HepG2 (cell line): ENCODE measurements around the gene LRRC4C. TPM values are rescaled to one million over a fixed set of nuclear protein-coding genes. Genes with fewer than 3 reads are reported as not detected.

ENCODE experiments used
- ATAC-seq: fragments of 200-7000 bp; cut with Tn5 transposase; 3 replicates; pipeline ENCODE4 v1.9.1; 2020; ENCODE audit warnings: mild to moderate bottlenecking, moderate library complexity
- BruUV-seq: library from RNA; stranded (reverse); fragments of 400-500 nt; replicated peaks from 2 replicates; lab custom pipeline; 2021; lab: Mats Ljungman, UMichigan
- CTCF ChIA-PET: fragments of 300-600 bp; formaldehyde crosslinking; extraction: SDS; loops from one replicate; lab custom pipeline; 2021; ENCODE audit warnings: low total read pairs, inconsistent platforms, low intra/inter-chr PET ratio; lab: Yijun Ruan, JAX
- POLR2A ChIA-PET: fragments of 350-600 bp; sonication (Branson Sonifier 250); formaldehyde crosslinking; loops from one replicate; lab custom pipeline; 2020; ENCODE audit warnings: antibody characterized with exemption, inconsistent platforms; lab: Yijun Ruan, JAX
- DNase-seq: peaks from one replicate; pipeline ENCODE4 v3.0.0-alpha.2; 2015; ENCODE audit warnings: low spot score
- FAIRE-seq: peaks from 3 replicates; lab custom pipeline; 2011; peaks lifted over from hg19 to GRCh38; lab: Jason Lieb, UNC
- H2AFZ ChIP-seq: one replicate; pipeline ENCODE4 v1.6.1; 2011; ENCODE audit warnings: low read length, inconsistent platforms
- H3K27ac ChIP-seq: fragments of 300-600 bp; 3 replicates; pipeline ENCODE4 v1.8.0; 2011; ENCODE audit warnings: mixed run types, mild to moderate bottlenecking, mixed read lengths, low read length, inconsistent platforms; ENCODE audit not compliant: insufficient read depth; ENCODE audit errors: extremely low read length
- H3K27me3 ChIP-seq, 2 experiments: fragments of 200-600 bp in 1 of 2; 2 replicates in 1 of 2; 3 replicates in 1 of 2; pipeline versions ENCODE4 v1.6.0 to v1.8.0; 2011; ENCODE audit warnings: low read length in 2 of 2, mild to moderate bottlenecking in 2 of 2, moderate library complexity in 2 of 2, inconsistent platforms in 1 of 2; ENCODE audit not compliant: insufficient read depth in 2 of 2, control insufficient read depth in 1 of 2
- H3K36me3 ChIP-seq, 2 experiments: fragments of 200-600 bp in 1 of 2; replicated peaks in 1 of 2; 2 replicates in 1 of 2; 3 replicates in 1 of 2; pipeline versions ENCODE4 v1.5.1 to v1.8.0; 2011; ENCODE audit warnings: low read length in 2 of 2, inconsistent platforms in 1 of 2; ENCODE audit not compliant: insufficient read depth in 2 of 2, control insufficient read depth in 1 of 2
- H3K4me1 ChIP-seq: 2 replicates; pipeline ENCODE4 v1.5.1; 2012; ENCODE audit warnings: low read length, inconsistent platforms; ENCODE audit not compliant: insufficient read depth
- H3K4me2 ChIP-seq: 2 replicates; pipeline ENCODE4 v1.6.0; 2011; ENCODE audit warnings: low read depth, low read length, inconsistent platforms
- H3K4me3 ChIP-seq, 3 experiments: fragments of 200-600 bp in 1 of 3; sonication (generic), shearing (Covaris generic) in 1 of 3; replicated peaks in 1 of 3; 2 replicates each; pipeline ENCODE4 v1.5.1; 2011 to 2016; ENCODE audit warnings: low read length in 3 of 3, inconsistent platforms in 2 of 3, low read depth in 2 of 3, mild to moderate bottlenecking in 2 of 3, control low read depth in 1 of 3, mixed read lengths in 1 of 3; ENCODE audit not compliant: insufficient read depth in 1 of 3
- H3K79me2 ChIP-seq: one replicate; pipeline ENCODE4 v1.6.1; 2011; ENCODE audit warnings: low read length, inconsistent platforms; ENCODE audit not compliant: insufficient read depth
- H3K9ac ChIP-seq: 2 replicates; pipeline ENCODE4 v1.6.0; 2011; ENCODE audit warnings: mild to moderate bottlenecking, low read depth, low read length, inconsistent platforms; ENCODE audit not compliant: insufficient read depth
- H3K9me3 ChIP-seq: 2 replicates; pipeline ENCODE4 v1.5.1; 2012; ENCODE audit warnings: mild to moderate bottlenecking, low read length
- H4K20me1 ChIP-seq: 2 replicates; pipeline ENCODE4 v1.6.0; 2011; ENCODE audit warnings: inconsistent platforms, mild to moderate bottlenecking, low read length, moderate library complexity; ENCODE audit not compliant: insufficient read depth
- ATRX ChIP-seq: sonication (generic); formaldehyde crosslinking; IDR thresholded peaks from 2 replicates; pipeline ENCODE4 v1.4.0; 2020; ENCODE audit warnings: missing genetic modification reagents, borderline replicate concordance
- FOSL2 ChIP-seq: sonication (generic); formaldehyde crosslinking; IDR thresholded peaks from 2 replicates; pipeline ENCODE4 v1.4.0; 2020; ENCODE audit warnings: missing genetic modification reagents
- GATAD2A ChIP-seq: IDR thresholded peaks from 2 replicates; pipeline ENCODE4 v1.6.1; 2016
- KDM2A ChIP-seq: sonication (generic); formaldehyde crosslinking; IDR thresholded peaks from 2 replicates; pipeline ENCODE4 v1.4.0; 2020; ENCODE audit warnings: low read depth, missing genetic modification reagents, borderline replicate concordance
- TCF12 ChIP-seq, 2 experiments: fragments of 450-650 bp in 1 of 2; sonication (generic) in 1 of 2; formaldehyde crosslinking in 1 of 2; IDR thresholded peaks; 2 replicates each; pipeline versions ENCODE4 v1.6.1 to v1.8.0; 2017 to 2022; ENCODE audit warnings: antibody characterized with exemption in 1 of 2, mild to moderate bottlenecking in 1 of 2, missing genetic modification reagents in 1 of 2, moderate library complexity in 1 of 2
- ZMYM4 ChIP-seq: sonication (generic); formaldehyde crosslinking; IDR thresholded peaks from 2 replicates; pipeline ENCODE4 v1.8.1; 2023; ENCODE audit warnings: mild to moderate bottlenecking, missing genetic modification reagents
- ZNF180 ChIP-seq: sonication (generic); formaldehyde crosslinking; IDR thresholded peaks from 2 replicates; pipeline ENCODE4 v1.4.0; 2020; ENCODE audit warnings: low read depth, missing genetic modification reagents, borderline replicate concordance
- WGBS: methylation state at CpG from one replicate; pipeline ENCODE4 v1.1.6; 2017; ENCODE audit warnings: low lambda C conversion rate; 5-methylcytosine and 5-hydroxymethylcytosine counted together
- in situ Hi-C: cut with HindIII; loops from 2 replicates; pipeline ENCODE4 v1.10.0; 2017; ENCODE audit warnings: low pct_unique_long_range_greater_than_20kb; ENCODE audit not compliant: extremely low pct_ligation_motif_present
- intact Hi-C: fragments of 100-400 bp; cut with micrococcal nuclease; formaldehyde crosslinking; loops from one replicate; pipeline ENCODE4 v1.10.0; 2022; ENCODE audit not compliant: unreplicated experiment
- polyA plus RNA-seq, 8 experiments: library from polyadenylated mRNA; depleted of rRNA in 3 of 8; stranded (reverse) in 7 of 8; unstranded in 1 of 8; fragments of >200 nt; fragmentation: Illumina TruSeq in 4 of 8; extraction: Trizol in 4 of 8; gene quantifications; 2 replicates each; pipeline versions ENCODE4 v1.2.1 to v1.2.3, GENCODE V29; 2011 to 2016; ENCODE audit warnings: low read depth in 4 of 8, missing spikeins in 1 of 8, mixed read lengths in 1 of 8; ENCODE audit not compliant: insufficient read depth in 1 of 8
- total RNA-seq, 5 experiments: library from RNA; depleted of rRNA; stranded (reverse); fragments of >200 nt; fragmentation: Illumina TruSeq; extraction: Trizol; gene quantifications; 2 replicates each; pipeline ENCODE4 v1.2.3, GENCODE V29; 2016; ENCODE audit warnings: low read depth in 1 of 5
- TF ChIP-seq, protein P1 (sequence below): IDR thresholded peaks from 2 replicates; pipeline ENCODE4 v1.6.1; 2016; ENCODE audit warnings: missing biosample characterization, missing genetic modification reagents, low read depth
- TF ChIP-seq, protein P2 (sequence below): sonication (generic); formaldehyde crosslinking; conservative IDR thresholded peaks from 2 replicates; pipeline ENCODE4 v1.4.0; 2020; ENCODE audit warnings: missing genetic modification reagents
- TF ChIP-seq, protein P3 (sequence below): sonication (generic); formaldehyde crosslinking; IDR thresholded peaks from 2 replicates; pipeline ENCODE4 v1.5.0; 2020; ENCODE audit warnings: mild to moderate bottlenecking, missing genetic modification reagents, borderline replicate concordance
- TF ChIP-seq, protein P4 (sequence below): sonication (generic); formaldehyde crosslinking; IDR thresholded peaks from 2 replicates; pipeline ENCODE4 v1.5.0; 2020; ENCODE audit warnings: mild to moderate bottlenecking, missing genetic modification reagents

LRRC4C gene
- total and polyA plus RNA-seq, 2 of the 13 experiments (the other 11 are each of a cell fraction or from before 2014, with no cell fraction given) = not detected

DNA sequence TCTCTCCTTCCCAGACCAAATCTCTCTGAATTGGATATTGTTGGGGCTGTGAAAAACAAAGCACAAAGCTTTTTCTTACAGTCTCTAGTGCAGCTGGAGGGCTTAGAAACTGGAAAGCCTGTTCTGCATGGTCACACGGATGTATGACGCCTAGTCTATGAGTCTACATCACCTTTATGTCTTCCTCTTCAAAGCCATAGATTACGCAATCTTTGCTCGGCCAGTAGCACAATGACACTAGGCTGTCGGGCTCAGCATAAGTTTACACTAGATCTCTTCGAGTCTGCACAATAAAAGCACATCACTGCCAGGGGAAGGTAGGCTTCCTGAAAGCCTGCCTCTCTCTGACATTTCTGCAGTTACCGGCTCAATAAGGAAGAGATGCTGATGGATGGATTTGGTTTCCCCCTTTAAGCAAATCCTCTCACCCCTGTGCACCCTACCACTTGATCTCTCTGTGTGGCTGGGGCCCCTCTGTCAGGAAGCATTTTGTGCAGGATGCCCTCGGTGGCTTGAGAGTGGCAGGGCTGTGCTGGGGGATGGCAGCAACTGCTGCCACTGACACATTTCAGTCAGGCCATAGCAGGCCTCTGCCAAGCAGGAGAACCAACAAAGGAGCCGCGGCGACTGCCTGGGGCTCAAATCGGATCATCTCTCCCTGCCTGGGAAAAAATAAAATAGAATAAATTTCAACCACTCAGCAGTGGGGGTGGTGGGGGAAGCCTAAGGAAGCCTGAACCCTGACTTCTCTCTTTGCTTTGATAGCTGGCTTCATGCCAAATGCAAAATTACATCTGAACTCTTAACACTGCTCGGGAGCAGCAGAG lies 1272.8 kb downstream of the LRRC4C start (continued):
- TF ChIP-seq ZNF180 (CRISPR knock-in tag) = no peak
- no peak for TF ChIP-seq KDM2A (CRISPR knock-in tag)
- no peak for TF ChIP-seq FOSL2 (CRISPR knock-in tag)
- no peak for TF ChIP-seq ZMYM4
- no peak for TF ChIP-seq ATRX (CRISPR knock-in tag)

DNA sequence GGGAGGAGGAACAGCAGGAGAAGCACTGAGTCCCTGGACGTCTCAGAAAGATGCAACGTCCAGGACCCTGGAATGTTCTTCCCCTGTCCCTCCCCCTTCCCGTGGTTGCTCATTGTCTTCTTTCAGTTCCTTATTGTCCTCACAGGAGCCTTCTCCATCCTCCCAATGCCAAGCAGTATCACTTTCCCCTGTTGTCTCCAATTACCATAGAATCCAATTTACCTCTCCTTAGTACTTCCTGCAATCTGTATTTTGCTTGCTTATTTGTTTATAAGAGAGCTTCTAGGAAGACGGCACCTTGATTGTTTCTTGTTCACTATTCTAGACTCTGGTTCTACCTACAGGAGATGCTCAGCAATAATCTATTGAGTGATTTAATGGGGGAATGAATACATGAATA lies 1273.7 kb downstream of the LRRC4C start:
- 23% methylated on average over 4 of the region's 4 CpGs for WGBS
- H3K27ac ChIP-seq = no peak overlapping the region
- BruUV-seq = no TSS peak
- in situ Hi-C loops = no loop called here
- H4K20me1 ChIP-seq = no peaks in the 10 kb centered on the region
- CTCF ChIA-PET = no interaction called here
- H3K36me3 ChIP-seq = no peaks in the 10 kb centered on the region
- no peak overlapping the region for H3K4me2 ChIP-seq
- FAIRE-seq (no peak), ATAC-seq (no peak), DNase-seq (no peak)
- no peaks in the 10 kb centered on the region for H3K27me3 ChIP-seq
- H3K9me3 ChIP-seq = no peaks in the 10 kb centered on the region
- H3K79me2 ChIP-seq = no peaks in the 10 kb centered on the region
- intact Hi-C loops = no loop called here
- H3K4me3 ChIP-seq = no peak overlapping the region
- no peak overlapping the region for H2AFZ ChIP-seq
- H3K9ac ChIP-seq = no peak overlapping the region
- POLR2A ChIA-PET = no interaction called here
- no peaks in the 10 kb centered on the region for H3K4me1 ChIP-seq
- TF ChIP-seq GATAD2A (no peak), TCF12 (IDR thresholded peaks at IDR 0.05) (no peak), TCF12 (CRISPR knock-in tag; IDR thresholded peaks at IDR 0.05) (no peak)
- TF ChIP-seq, protein P1, sequence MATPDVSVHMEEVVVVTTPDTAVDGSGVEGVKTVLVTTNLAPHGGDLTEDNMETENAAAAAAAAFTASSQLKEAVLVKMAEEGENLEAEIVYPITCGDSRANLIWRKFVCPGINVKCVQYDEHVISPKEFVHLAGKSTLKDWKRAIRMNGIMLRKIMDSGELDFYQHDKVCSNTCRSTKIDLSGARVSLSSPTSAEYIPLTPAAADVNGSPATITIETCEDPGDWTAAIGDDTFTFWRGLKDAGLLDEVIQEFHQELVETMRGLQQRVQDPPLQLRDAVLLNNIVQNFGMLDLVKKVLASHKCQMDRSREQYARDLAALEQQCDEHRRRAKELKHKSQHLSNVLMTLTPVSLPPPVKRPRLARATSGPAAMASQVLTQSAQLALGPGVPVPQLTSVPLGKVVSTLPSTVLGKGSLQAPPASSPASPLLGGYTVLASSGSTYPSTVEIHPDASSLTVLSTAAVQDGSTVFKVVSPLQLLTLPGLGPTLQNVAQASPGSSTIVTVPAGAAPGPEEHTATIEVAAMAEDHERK (CRISPR knock-in tag) = no peak
- TF ChIP-seq, protein P2, sequence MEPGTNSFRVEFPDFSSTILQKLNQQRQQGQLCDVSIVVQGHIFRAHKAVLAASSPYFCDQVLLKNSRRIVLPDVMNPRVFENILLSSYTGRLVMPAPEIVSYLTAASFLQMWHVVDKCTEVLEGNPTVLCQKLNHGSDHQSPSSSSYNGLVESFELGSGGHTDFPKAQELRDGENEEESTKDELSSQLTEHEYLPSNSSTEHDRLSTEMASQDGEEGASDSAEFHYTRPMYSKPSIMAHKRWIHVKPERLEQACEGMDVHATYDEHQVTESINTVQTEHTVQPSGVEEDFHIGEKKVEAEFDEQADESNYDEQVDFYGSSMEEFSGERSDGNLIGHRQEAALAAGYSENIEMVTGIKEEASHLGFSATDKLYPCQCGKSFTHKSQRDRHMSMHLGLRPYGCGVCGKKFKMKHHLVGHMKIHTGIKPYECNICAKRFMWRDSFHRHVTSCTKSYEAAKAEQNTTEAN (CRISPR knock-in tag) = no peak
- TF ChIP-seq, protein P3, sequence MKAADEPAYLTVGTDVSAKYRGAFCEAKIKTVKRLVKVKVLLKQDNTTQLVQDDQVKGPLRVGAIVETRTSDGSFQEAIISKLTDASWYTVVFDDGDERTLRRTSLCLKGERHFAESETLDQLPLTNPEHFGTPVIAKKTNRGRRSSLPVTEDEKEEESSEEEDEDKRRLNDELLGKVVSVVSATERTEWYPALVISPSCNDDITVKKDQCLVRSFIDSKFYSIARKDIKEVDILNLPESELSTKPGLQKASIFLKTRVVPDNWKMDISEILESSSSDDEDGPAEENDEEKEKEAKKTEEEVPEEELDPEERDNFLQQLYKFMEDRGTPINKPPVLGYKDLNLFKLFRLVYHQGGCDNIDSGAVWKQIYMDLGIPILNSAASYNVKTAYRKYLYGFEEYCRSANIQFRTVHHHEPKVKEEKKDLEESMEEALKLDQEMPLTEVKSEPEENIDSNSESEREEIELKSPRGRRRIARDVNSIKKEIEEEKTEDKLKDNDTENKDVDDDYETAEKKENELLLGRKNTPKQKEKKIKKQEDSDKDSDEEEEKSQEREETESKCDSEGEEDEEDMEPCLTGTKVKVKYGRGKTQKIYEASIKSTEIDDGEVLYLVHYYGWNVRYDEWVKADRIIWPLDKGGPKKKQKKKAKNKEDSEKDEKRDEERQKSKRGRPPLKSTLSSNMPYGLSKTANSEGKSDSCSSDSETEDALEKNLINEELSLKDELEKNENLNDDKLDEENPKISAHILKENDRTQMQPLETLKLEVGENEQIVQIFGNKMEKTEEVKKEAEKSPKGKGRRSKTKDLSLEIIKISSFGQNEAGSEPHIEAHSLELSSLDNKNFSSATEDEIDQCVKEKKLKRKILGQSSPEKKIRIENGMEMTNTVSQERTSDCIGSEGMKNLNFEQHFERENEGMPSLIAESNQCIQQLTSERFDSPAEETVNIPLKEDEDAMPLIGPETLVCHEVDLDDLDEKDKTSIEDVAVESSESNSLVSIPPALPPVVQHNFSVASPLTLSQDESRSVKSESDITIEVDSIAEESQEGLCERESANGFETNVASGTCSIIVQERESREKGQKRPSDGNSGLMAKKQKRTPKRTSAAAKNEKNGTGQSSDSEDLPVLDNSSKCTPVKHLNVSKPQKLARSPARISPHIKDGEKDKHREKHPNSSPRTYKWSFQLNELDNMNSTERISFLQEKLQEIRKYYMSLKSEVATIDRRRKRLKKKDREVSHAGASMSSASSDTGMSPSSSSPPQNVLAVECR (CRISPR knock-in tag) = no peak
- TF ChIP-seq, protein P4, sequence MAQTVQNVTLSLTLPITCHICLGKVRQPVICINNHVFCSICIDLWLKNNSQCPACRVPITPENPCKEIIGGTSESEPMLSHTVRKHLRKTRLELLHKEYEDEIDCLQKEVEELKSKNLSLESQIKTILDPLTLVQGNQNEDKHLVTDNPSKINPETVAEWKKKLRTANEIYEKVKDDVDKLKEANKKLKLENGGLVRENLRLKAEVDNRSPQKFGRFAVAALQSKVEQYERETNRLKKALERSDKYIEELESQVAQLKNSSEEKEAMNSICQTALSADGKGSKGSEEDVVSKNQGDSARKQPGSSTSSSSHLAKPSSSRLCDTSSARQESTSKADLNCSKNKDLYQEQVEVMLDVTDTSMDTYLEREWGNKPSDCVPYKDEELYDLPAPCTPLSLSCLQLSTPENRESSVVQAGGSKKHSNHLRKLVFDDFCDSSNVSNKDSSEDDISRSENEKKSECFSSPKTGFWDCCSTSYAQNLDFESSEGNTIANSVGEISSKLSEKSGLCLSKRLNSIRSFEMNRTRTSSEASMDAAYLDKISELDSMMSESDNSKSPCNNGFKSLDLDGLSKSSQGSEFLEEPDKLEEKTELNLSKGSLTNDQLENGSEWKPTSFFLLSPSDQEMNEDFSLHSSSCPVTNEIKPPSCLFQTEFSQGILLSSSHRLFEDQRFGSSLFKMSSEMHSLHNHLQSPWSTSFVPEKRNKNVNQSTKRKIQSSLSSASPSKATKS = no peak
